T-helper 2 cell treated with Interferon-gamma antibody and Interleukin-4, amounts not matched to agents 5 μg/mL and 100 μg/mL, for 36 hours (primary cell): ENCODE data around the gene MS4A14.
"Not testable (repeated sequence)": the region's sequence is repeated elsewhere in the genome, so short reads cannot be mapped to it uniquely, and the experiment has no call there.

Source experiments
- DNase-seq: peaks from one replicate; pipeline ENCODE4 v3.0.0; 2021; ENCODE audit warnings: low spot score
- H3K27ac Mint-ChIP-seq: one replicate; pipeline ENCODE4 v1.8.0; 2021; ENCODE audit warnings: mild to moderate bottlenecking, mixed read lengths
- H3K27me3 Mint-ChIP-seq: one replicate; pipeline ENCODE4 v1.8.0; 2021; ENCODE audit warnings: low read depth, mixed read lengths
- H3K36me3 Mint-ChIP-seq: one replicate; pipeline ENCODE4 v1.8.0; 2021; ENCODE audit warnings: low read depth, mixed read lengths
- H3K4me1 Mint-ChIP-seq: one replicate; pipeline ENCODE4 v1.8.0; 2021; ENCODE audit warnings: low read depth, mixed read lengths
- H3K4me3 Mint-ChIP-seq: one replicate; pipeline ENCODE4 v1.8.0; 2022; ENCODE audit warnings: mild to moderate bottlenecking, moderate library complexity, mixed read lengths
- H3K9me3 Mint-ChIP-seq: one replicate; pipeline ENCODE4 v1.8.0; 2021; ENCODE audit warnings: mixed read lengths

The MS4A14 gene

DNA sequence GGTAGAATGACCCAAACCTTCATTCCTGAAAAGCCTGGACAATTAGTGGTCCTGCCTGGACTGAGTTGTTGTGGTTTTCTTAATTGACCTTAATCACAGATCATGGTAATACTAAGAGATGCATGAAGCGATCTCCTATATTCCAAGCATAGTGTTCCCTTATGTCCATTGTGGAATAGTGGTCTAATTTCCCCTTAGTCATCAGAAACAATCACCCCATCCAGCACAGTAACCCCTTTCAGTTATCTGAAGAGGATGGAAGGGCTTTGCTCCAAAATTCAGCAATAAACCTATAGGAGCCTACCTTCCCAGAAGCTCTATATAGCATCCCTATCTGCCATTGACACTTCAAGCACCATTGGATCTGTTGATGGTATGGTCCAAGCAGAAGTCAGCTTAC is 26.4 kb downstream of the MS4A14 start:
- Mint-ChIP-seq H3K9me3 (no peaks in the 10 kb centered on the region), H3K4me1 (no peaks in the 10 kb centered on the region), H3K27ac (no peak overlapping the region), H3K27me3 (peaks cover 8% of the 10 kb centered on the region), H3K4me3 (no peak overlapping the region), H3K36me3 (no peaks in the 10 kb centered on the region)
- no peak for DNase-seq

DNA sequence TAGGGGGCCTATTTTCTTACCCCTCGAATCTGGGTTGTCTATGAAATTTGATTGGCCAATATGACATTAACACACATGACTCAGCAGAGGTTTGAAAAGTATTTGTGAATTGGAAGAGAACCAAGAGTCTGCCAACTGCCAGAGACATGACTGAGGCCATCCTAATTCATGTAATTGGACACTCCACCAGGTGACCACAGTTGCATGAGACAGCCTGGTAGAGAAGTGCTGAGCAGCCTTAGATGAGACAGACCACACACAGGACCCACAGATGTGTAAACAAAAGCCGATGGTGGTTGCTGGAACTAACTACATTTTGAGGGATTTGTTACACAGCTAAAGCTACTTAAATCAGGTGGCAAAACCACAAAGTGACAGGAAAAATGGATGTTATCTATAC is 32.3 kb downstream of the MS4A14 start:
- Mint-ChIP-seq H3K27me3 (peaks cover 28% of the 10 kb centered on the region), H3K27ac (no peak overlapping the region), H3K36me3 (no peaks in the 10 kb centered on the region), H3K4me1 (no peaks in the 10 kb centered on the region), H3K9me3 (no peaks in the 10 kb centered on the region), H3K4me3 (no peak overlapping the region)
- DNase-seq, result no peak

DNA sequence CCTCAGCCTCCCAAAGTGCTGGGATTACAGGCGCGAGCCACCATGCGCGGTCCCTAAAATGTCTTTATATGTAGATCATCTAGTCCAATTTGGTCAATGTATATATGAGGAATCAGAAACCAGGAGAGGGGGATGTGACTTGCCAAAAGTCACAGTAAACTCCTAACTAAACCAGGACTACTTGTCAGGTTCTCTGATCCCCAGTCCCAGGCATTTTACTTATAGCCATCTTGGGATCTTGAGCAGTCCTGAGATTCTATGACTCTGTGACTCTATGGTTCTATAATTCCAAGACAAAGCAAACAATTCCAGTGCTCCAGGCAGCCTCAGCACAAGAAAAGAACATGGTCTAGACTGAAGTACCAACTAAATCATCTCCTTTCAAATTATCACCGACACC is 33.0 kb downstream of the MS4A14 start, which contains the start of gene MS4A5:
TSS of gene MS4A5 (plus strand) at position 301 of the 400 bp plus-strand sequence. CDS start 103 bp downstream, outside the sequence.
- Mint-ChIP-seq H3K27me3 (peaks cover 34% of the 10 kb centered on the region), H3K36me3 (no peaks in the 10 kb centered on the region), H3K4me3 (no peak within 1 kb of the TSS), H3K9me3 (no peaks in the 10 kb centered on the region), H3K4me1 (no peaks in the 10 kb centered on the region), H3K27ac (no peak within 1 kb of the TSS)
- DNase-seq, result no peak

DNA sequence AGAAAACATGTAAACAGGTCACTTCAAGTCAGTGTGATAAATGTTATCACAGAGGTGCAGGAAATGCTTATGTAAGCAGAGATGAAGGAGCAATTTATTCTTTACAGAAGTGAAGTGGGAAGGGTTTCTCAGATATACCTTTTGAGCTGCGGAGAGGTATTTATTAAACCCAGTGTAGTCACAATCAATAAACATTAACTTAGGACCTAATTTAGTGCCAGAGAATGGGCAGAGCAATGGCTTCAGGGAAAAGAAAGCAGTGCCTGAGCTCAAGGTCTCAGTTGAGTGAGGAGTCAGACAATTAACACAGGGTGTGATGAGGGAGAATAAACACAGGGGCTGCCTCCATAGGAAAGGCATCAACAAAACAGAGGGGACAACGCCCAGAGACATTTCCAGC is 35.0 kb downstream of the MS4A14 start:
- no peaks in the 10 kb centered on the region for H3K36me3 Mint-ChIP-seq
- H3K27me3 Mint-ChIP-seq, result peaks cover 29% of the 10 kb centered on the region
- H3K9me3 Mint-ChIP-seq, result no peaks in the 10 kb centered on the region
- H3K27ac Mint-ChIP-seq, result no peak overlapping the region
- DNase-seq, result no peak
- H3K4me1 Mint-ChIP-seq, result no peaks in the 10 kb centered on the region
- H3K4me3 Mint-ChIP-seq, result no peak overlapping the region

DNA sequence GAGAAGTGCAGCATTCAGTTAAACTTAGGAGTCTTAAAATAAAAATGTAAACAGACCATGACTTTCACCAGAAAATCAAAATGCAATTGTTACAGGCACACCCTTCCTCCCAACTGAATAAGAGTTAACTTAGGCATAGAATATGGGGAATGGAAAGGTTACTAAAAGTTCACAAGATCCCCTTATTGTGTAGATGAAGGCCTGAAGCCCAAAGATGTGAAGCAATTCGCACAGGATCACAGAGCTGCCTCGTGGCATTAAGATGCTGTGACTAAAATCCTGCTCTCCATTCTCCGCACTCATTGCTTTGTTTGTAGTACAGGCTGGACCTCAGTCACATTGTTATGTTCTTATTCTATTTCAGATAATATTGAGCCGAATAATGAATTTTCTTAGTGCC is 37.1 kb downstream of the MS4A14 start:
- Mint-ChIP-seq H3K4me3 (no peak overlapping the region), H3K36me3 (no peaks in the 10 kb centered on the region), H3K9me3 (no peaks in the 10 kb centered on the region), H3K4me1 (no peaks in the 10 kb centered on the region), H3K27ac (no peak overlapping the region), H3K27me3 (peaks cover 25% of the 10 kb centered on the region)
- no peak for DNase-seq

DNA sequence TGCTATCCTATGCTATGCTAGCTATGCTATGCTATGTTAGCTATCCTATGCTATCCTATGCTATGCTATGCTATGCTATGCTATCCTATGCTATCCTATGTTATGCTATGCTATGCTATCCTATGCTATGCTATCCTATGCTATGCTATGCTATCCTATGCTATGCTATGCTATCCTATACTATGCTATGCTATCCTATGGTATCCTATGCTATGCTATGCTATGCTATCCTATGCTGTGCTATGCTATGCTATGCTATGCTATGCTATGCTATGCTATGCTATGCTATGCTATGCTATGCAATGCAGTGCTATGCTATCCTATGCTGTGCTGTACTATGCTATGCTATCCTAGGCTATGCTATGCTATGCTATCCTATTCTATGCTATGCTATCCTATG is 50.8 kb downstream of the MS4A14 start:
- Mint-ChIP-seq H3K4me3 (peak overlapping the region; percentile 26), H3K9me3 (no peaks in the 10 kb centered on the region), H3K4me1 (peaks cover 19% of the 10 kb centered on the region), H3K36me3 (no peaks in the 10 kb centered on the region), H3K27me3 (peaks cover 8% of the 10 kb centered on the region), H3K27ac (no peak overlapping the region)
- no peak for DNase-seq

DNA sequence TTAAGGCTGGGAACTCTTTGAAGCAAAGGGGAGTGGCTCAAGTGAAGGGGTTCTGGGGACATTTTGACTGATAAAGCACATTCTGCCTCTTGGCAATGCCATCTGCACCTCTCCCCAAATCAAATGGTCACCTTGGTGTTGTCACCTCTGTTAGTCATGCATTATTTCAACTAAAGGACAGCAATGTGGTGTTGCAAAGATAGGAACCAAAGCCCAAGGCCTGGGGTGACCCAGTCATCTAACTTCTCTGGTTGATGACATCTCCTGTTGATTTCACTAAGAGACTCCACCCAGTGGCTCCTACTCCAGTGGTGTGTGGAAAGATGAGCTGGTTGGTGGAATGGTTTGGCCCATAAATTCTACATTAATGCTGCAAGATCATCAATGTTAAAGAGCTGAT is 51.6 kb downstream of the MS4A14 start:
- Mint-ChIP-seq H3K27me3 (peaks cover 7% of the 10 kb centered on the region), H3K27ac (no peak overlapping the region), H3K4me1 (peaks cover 17% of the 10 kb centered on the region), H3K4me3 (no peak overlapping the region), H3K36me3 (no peaks in the 10 kb centered on the region), H3K9me3 (no peaks in the 10 kb centered on the region)
- DNase-seq, result no peak

DNA sequence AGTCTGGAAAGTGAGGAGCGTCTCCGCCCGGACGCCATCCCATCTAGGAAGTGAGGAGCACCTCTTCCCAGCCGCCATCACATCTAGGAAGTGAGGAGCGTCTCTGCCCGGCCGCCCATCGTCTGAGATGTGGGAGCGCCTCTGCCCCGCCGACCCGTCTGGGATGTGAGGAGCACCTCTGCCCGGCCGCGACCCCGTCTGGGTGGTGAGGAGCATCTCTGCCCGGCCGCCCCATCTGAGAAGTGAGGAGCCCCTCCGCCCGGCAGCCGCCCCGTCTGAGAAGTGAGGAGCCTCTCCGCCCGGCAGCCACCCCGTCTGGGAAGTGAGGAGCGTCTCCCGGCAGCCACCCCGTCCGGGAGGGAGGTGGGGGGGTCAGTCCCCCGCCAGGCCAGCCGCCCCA is 54.9 kb downstream of the MS4A14 start:
- H3K36me3 Mint-ChIP-seq, H3K4me3 Mint-ChIP-seq, DNase-seq, H3K9me3 Mint-ChIP-seq, H3K27ac Mint-ChIP-seq: not testable (repeated sequence)
- Mint-ChIP-seq H3K4me1 (peaks cover 14% of the 10 kb centered on the region), H3K27me3 (peaks cover 14% of the 10 kb centered on the region)

DNA sequence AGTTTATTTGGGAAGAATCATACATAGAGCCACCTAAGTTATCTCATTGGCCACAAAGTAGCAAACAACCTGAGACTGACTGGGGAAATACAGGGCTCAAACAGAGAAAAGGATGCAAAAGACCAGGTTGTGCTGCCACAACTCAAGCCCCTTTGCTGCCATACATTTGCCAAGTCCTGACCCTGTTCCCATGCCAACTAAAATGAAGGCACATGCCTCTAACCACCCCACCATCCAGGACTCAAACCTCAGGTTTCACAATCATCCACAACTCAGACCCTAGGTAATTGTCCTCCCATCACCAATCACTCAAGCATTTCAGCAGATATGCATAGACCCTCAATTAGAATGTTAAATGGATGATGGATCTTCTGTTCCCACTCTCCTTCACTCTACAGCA is 58.0 kb downstream of the MS4A14 start:
- peaks cover 2% of the 10 kb centered on the region for H3K4me1 Mint-ChIP-seq

DNA sequence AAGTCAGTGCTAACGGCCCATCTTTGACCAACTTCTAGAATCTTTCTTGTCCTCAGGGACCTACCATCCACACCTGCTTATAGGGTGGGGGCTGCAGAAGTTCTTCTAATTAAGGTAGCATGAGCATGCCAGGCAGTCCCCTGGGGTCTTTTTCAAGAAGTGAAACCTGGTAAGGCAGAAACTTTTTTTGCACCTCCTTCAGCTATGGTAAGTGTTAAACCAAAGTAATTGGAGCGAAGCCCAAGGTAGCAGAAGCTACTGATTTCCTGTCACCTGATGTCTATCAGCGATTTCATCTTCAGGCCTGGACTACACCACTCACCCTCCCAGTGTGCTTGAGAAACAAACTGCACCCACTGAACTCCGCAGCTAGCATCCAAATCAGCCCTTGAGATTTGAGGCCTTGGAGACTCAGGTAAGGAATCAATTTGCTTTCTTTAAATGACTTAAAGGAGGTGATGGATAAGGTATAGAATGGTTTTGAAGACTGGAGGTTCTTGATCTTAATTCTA is 59.3 kb downstream of the MS4A14 start, which contains the start of gene MS4A1:
TSS of gene MS4A1 (plus strand) at position 317 of the 512 bp plus-strand sequence. CDS start 6,528 bp downstream, outside the sequence.
- DNase-seq, result no peak
- Mint-ChIP-seq H3K9me3 (no peaks in the 10 kb centered on the region), H3K4me1 (peaks cover 2% of the 10 kb centered on the region), H3K36me3 (no peaks in the 10 kb centered on the region), H3K27me3 (peaks cover 18% of the 10 kb centered on the region), H3K27ac (no peak within 1 kb of the TSS), H3K4me3 (no peak within 1 kb of the TSS)

More for the DNA sequence above, 58.0 kb downstream of the MS4A14 start:
- H3K9me3 Mint-ChIP-seq, result no peaks in the 10 kb centered on the region
- no peak for DNase-seq
- no peaks in the 10 kb centered on the region for H3K36me3 Mint-ChIP-seq
- no peak overlapping the region for H3K27ac Mint-ChIP-seq
- H3K4me3 Mint-ChIP-seq, result no peak overlapping the region
- peaks cover 21% of the 10 kb centered on the region for H3K27me3 Mint-ChIP-seq

DNA sequence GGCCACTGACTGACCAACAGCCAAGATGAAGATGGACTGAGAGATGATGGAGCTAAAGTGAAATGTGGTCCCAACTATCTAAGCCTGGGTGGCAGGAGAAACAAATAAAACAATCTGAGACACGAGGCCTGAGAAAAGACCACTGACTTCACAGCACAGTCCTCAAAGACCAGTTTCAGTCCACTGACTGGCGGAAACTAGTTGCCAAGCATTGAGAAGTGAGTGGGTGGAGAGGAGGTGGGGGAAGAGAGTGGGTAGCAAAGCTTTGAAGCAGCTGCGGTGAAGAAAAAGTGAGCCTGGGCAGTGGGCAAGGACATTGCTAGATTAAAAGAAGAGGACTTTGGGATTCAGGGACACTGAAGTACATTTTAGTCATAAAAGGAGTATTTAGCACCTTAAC is 61.3 kb downstream of the MS4A14 start:
- Mint-ChIP-seq H3K9me3 (no peaks in the 10 kb centered on the region), H3K4me1 (peaks cover 2% of the 10 kb centered on the region), H3K27ac (no peak overlapping the region), H3K36me3 (no peaks in the 10 kb centered on the region), H3K27me3 (peaks cover 20% of the 10 kb centered on the region), H3K4me3 (no peak overlapping the region)
- DNase-seq, result no peak

DNA sequence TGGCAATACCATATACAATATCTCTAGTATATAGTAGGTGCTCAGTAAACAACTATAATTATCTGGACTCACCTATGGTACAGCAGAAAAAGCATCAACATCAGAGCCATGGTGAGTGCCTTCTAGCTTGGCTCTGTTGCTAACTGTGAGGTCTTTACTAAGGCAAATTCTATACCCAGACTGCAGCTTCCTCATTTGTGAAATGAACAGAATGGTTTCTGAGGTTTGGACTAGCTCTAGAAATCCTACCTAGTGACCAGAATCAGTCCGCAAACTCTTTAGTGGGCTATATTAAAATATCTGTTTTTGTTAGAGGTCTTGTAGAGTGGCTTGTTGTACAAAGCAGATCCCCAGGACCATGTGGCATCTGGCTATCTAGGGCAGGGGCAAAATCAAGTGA is 63.1 kb downstream of the MS4A14 start:
- peaks cover 16% of the 10 kb centered on the region for H3K27me3 Mint-ChIP-seq
- no peaks in the 10 kb centered on the region for H3K9me3 Mint-ChIP-seq
- no peak overlapping the region for H3K27ac Mint-ChIP-seq
- H3K36me3 Mint-ChIP-seq, result no peaks in the 10 kb centered on the region
- DNase-seq, result no peak
- H3K4me3 Mint-ChIP-seq, result no peak overlapping the region
- H3K4me1 Mint-ChIP-seq, result peaks cover 2% of the 10 kb centered on the region
